ENCODE data around the gene DTX3.
"Not testable (repeated sequence)": the region's sequence is repeated elsewhere in the genome, so short reads cannot be mapped to it uniquely, and the experiment has no call there.

The DTX3 gene, protein sequence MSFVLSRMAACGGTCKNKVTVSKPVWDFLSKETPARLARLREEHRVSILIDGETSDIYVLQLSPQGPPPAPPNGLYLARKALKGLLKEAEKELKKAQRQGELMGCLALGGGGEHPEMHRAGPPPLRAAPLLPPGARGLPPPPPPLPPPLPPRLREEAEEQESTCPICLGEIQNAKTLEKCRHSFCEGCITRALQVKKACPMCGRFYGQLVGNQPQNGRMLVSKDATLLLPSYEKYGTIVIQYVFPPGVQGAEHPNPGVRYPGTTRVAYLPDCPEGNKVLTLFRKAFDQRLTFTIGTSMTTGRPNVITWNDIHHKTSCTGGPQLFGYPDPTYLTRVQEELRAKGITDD

GRCh38 chr12:57604454-57604991 lies at the start of gene DTX3:
Gene DTX3, plus strand, starts transcription at chr12:57604824. Its CDS starts 1,694 bp downstream, at chr12:57606518.
- no peak for DNase-seq (ENCODE audit: low read depth in 3 of 3)

GRCh38 chr12:57554897-57555296 lies 49.7 kb upstream of the DTX3 start:
- no peak for DNase-seq (ENCODE audit: low read depth in 3 of 3)

DNA sequence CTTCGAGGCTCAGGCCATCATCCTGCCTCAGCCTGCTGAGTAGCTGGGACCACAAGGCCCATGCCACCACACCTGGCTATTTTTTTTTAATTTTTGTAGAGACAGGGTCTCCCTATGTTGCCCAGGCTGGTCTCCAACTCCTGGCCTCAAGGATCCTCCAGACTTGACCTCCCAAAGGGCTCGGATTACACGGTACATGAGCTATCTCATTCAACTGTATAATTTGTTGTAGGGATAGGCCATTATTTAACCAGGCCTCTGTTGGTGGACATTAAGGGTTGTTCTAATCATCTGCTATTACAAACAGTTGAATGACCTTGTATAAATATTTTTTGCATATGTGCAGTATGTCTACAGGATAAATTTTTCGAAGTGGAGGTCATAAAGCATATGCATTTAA lies 45.8 kb upstream of the DTX3 start:
- DNase-seq (ENCODE audit: low read depth in 3 of 3): no peak

GRCh38 chr12:57560516-57560915 lies 44.1 kb upstream of the DTX3 start:
- no peak for DNase-seq (ENCODE audit: low read depth in 3 of 3)

- not testable (repeated sequence) for DNase-seq (ENCODE audit: low read depth in 3 of 3)
These were observed 43.5 kb upstream of the DTX3 start for GRCh38 chr12:57561117-57561516.

GRCh38 chr12:57563358-57563757 lies 41.3 kb upstream of the DTX3 start:
- DNase-seq (ENCODE audit: low read depth in 3 of 3): no peak

DNA sequence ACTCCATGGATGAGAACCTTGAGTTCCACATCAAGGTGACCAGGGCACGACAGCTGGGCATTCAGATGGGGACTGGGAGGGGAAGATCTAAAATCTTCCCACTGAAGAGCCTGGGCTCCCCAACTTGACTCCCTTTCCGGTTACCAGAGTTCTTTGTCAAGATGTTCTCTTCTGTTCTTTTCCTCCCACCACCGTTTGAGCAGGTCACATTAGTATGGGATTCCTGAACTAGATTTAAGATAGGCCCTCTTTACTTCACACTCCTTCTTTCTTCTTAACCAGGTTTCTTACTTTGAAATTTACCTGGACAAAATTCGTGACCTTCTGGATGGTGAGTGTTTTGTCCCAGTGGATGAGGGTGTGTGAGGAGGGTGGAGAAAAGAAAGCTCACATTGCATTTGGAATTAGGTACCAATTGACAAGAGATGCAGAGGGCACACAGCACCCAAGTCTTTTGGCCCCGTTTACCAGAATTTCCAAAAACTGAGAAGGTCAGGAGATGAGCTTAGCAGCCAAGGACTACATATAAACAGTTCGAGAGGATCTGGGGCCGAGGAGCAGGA lies 40.4 kb upstream of the DTX3 start:
- no peak for DNase-seq (ENCODE audit: low read depth in 3 of 3)

GRCh38 chr12:57568838-57569237 lies 35.8 kb upstream of the DTX3 start:
- DNase-seq (ENCODE audit: low read depth in 3 of 3): no peak

DNA sequence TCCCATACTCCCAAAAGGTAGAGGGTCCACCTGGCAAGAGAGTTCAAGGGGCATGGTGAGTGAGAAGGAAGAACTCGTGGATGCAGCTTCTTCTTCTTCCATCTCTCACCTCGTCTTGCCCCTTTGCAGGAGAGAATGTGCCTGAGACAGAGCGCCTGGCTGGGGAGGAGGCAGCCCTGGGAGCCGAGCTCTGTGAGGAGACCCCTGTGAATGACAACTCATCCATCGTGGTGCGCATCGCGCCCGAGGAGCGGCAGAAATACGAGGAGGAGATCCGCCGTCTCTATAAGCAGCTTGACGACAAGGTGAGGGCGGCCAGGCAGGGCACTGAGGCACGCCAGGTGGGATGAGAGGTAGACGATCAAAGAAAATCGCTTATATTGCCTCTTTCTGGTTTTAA lies 34.8 kb upstream of the DTX3 start:
- DNase-seq (ENCODE audit: low read depth in 3 of 3): no peak

DNA sequence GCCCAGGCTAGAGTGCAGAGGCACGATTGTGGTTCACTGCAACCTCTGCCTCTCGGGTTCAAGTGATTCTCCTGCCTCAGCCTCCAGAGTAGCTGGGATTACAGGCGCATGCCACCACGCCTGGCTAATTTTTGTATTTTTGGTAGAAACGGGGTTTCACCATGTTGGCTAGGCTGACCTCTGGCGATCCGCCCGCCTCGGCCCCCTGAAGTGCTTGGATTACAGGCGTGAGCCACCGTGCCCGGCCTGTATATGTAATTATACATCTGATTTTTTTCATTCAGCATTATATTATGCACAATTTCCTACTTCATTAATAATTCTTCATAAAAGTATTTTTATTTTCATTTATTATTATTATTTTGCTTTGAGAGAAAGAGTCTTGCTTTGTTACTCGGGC lies 34.2 kb upstream of the DTX3 start:
- not testable (repeated sequence) for DNase-seq (ENCODE audit: low read depth in 3 of 3)

GRCh38 chr12:57571926-57572762 lies 32.5 kb upstream of the DTX3 start:
- DNase-seq (ENCODE audit: low read depth in 3 of 3): no peak

- DNase-seq (ENCODE audit: low read depth in 3 of 3): no peak
These were observed 29.8 kb upstream of the DTX3 start for GRCh38 chr12:57574795-57575194.

GRCh38 chr12:57575771-57576612 lies 28.6 kb upstream of the DTX3 start:
- no peak for DNase-seq (ENCODE audit: low read depth in 3 of 3)

DNA sequence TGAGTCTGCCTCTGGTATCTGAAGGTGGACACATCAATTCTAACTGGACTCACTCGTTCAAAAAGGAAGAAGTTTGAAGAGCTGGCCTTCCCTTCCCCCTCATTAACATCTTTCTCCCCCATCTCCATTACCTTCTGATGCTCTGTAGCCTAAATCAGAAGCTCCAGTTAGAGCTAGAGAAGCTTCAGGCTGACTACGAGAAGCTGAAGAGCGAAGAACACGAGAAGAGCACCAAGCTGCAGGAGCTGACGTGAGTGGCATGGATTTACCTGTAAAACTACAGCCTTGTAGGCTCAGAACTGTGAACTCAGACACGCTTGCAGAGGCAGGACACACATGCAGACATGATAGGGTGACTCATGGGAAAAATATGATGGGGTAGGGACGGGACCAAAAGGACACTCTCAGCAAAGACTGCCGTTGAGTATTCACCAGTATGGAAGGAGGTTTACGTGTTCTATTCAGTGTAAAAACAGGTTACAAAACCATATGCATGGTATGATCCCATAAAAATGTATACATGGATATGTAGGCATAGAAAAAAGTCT lies 27.9 kb upstream of the DTX3 start:
- no peak for DNase-seq (ENCODE audit: low read depth in 3 of 3)

DNA sequence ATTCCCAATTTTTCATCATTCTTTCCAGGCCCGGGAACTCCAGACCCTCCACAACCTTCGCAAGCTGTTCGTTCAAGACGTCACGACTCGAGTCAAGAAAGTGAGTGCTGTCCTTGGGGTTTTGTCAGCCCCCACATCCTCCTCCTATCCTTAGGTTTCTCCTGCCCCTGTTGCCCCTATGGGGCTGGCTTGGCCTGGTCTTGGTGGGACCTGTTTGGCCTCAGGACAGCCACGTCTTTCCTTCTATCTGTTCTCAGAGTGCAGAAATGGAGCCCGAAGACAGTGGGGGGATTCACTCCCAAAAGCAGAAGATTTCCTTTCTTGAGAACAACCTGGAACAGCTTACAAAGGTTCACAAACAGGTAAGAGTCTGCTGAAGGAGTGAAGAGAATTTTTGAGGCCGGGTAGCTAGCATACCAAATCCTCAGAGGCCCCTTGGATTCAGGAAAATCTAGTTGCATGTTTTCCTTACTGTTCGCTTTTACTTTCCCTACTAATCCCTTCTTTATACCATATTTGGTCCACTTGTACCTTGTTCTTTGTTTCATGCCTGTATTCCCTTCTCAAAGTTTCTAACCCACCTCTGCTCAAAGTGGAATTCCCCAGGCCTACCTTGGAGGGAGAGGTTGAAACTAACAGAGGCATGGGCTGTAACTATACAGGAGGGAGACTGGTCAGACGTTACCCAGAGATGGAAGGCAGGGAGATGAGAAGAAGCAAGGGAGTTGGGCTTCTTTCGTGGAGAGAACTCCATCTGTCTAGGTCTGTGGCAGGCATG lies 26.5 kb upstream of the DTX3 start:
- no peak for DNase-seq (ENCODE audit: low read depth in 3 of 3)

DNA sequence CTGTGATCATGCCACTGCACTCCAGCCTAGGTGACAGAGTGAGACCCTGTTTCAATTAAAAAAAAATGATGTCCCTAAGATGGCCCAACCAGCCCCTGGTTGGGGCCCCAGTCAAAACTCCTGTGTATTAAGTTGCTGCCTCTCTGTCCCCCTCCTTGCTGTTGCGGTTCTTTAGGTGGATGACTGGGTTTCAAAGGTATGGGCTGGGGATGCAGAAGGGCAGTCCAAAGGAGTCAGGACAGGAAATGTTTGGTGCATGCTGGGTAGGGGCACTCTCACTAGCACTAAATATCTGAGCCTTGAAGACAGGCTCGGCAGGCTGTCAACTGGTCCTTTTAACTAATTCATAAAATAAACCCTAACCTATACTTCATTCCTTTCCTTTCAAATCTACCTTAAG lies 25.6 kb upstream of the DTX3 start:
- DNase-seq (ENCODE audit: low read depth in 3 of 3): no peak

DNA sequence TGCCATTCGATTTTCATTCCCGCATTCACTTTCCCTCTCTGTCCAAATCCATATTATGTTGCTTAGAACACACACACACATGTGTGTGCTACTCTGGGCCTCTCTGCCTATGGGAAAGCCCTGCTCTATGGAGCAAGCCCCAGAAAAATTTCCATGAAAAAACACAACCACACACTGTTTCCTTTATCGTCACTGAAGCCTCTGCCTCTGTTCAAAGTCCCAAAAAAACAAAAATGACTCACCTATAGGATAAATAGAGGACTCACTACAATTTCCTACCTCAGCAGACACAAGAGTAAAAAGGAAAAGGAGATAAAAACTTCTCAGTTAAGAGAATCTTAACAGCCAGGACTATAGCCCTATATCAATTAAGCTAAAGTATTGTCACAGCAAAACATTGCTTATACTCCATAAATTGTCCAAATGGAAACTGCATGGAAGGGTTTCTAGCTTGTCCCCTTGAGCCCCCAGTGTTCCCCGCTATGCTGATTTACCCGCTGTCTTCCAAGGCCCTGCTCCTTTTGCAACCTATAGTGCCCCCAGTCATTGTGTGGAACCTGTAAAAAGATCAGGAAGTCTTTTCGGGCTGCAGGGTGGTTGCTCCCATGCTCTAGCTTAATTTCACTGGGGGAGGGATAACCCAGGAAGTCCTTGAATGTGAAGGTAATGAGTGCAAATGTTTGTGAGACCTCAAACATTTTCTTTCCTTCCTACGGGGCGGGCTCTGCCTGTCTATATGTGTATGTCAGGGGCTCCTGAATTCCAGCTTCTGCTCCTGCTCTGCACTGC lies 24.8 kb upstream of the DTX3 start:
- DNase-seq (ENCODE audit: low read depth in 3 of 3): no peak

DNA sequence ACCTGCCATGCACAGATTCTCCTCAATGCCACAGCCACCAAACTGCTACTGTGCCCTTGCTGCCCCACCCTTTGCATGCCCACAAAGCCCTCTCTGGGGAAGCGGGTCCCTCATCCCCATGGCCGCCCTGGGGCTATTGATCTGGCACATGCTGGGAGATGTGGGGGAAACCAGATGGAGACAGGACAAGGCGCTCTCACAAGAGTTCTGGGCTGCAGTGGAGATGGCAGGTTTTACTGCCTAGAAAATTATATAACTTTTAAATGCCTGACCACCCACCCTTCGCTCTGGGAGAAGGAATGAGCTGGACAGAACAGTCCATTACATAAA lies 24.2 kb upstream of the DTX3 start:
- no peak for DNase-seq (ENCODE audit: low read depth in 3 of 3)

GRCh38 chr12:57581802-57582201 lies 22.8 kb upstream of the DTX3 start:
- no peak for DNase-seq (ENCODE audit: low read depth in 3 of 3)

GRCh38 chr12:57582440-57582839 lies 22.2 kb upstream of the DTX3 start:
- DNase-seq (ENCODE audit: low read depth in 3 of 3): no peak
